Right kidney (tissue), 1 donor: ENCODE results near the gene INTS7.
"Not testable (repeated sequence)": the region's sequence is repeated elsewhere in the genome, so short reads cannot be mapped to it uniquely, and the experiment has no call there.

Source experiments
- DNase-seq: peaks from one replicate; pipeline ENCODE4 v3.0.0-alpha.2; 2016

Gene INTS7

DNA sequence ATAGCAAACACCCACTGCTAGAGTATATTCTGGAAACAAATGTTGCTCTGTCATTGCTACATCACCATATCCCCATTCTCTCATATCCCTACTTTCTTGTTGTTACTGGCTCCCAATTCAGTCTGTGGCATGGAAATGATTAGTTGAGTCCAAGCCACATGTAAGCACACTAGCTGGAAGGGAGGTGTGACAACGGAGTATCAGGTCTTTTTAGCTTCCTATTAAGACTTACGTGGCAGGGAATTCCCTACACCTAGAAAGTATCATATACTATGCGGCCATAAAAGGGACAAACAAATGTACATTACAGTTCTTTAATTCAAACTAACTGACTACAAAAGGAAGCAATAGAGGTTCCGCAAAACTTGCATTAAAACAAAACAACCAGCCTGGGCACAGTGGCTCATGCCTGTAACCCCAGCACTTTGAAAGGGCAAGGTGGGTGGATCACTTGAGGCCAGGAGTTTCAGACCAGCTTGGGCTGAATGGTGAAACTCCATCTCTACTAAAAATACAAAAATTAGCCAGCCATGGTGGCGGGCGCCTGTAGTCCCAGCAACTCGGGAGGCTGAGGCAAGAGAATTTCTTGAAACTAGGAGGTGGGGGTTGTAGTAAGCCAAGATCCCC, 48.6 kb downstream of the INTS7 start:
- DNase-seq, result no peak

GRCh38 chr1:211985556-211986264, 49.6 kb downstream of the INTS7 start:
- no peak for DNase-seq

GRCh38 chr1:211978596-211978995, 56.8 kb downstream of the INTS7 start:
- DNase-seq, result no peak

DNA sequence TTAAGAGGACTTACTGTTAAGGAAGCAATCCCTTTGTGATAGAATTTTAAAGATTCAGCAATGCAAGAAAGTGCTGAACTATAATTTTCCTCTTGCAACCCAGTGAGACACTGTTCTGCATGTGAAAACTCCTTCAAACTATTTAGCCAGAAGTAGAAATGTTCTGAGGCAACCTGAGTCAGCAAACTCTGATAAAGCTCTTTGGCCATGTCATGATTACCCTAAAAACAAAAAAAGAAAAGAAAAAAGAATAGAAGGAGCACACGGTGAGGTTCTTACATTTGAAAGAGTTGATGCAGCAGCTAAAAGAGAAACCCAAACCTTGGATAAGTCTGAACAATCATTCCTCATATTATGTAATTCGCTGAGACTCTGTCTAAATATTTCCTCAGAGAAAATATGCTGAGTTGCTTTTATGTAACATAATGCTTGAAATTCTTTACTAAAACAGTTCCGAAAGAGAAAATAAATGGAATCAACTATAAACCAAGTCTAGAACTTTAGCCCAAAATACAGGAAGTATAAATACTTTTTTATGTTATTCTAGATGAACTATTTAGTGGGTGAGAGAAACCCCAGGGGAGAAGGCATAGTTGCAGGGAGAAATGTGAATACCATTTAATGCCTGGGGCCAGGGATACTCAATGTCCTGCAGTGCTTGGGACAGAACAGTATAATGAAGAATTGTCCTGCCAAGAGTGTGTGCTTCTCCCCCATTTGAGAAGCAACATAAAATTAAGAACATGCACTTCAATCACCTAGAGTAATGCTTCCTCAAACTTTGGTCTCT, 60.0 kb downstream of the INTS7 start:
- DNase-seq, result no peak

DNA sequence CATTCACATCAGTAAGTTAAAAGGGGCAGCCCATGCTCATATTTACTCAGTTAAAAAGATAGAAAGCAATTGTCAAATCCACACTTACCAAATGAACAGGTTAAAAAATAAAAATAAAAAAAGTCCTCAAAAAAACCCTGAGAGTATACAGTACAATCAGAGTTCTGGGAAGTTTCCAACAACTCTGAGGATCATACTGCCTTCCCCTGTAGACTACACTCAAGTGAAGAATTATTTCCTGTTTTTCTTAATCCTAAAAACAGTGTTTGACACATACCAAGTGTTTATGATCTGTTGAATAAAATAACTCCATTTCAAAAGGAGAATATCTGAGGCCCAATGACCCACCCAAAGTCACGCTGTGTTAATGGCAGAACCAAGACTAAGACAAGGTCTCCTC, 61.8 kb downstream of the INTS7 start:
- DNase-seq, result no peak

DNA sequence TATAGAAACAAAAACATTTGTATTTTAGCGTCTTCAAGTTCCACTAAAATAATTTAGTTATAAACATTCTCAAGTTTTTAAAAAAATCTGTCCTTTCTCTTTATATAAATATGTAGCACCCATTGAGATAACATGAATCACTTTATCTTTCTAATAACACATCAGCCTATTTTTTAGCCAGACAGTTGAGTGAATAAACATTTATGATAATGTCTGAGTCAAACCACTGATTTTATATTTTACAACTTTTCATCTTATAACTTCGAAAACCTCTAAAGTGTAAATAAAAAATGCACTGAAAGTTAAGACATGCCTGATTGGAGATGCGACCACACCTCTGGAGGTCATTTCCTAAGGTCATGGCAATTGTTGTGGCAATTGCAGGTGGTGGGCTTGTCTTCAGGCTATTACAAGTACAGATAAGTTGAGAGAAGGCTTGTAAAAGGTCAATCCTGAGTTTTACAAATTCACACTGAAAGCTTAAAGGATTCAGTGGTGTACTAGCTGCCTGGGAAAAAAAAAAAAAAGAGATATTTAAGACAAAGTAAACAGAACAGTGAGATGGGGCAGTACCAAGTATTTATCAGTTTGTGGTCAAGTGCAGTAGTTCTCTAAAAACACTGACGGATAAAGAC, 67.0 kb downstream of the INTS7 start:
- no peak for DNase-seq

GRCh38 chr1:211967704-211968103, 67.7 kb downstream of the INTS7 start:
- DNase-seq, result no peak

DNA sequence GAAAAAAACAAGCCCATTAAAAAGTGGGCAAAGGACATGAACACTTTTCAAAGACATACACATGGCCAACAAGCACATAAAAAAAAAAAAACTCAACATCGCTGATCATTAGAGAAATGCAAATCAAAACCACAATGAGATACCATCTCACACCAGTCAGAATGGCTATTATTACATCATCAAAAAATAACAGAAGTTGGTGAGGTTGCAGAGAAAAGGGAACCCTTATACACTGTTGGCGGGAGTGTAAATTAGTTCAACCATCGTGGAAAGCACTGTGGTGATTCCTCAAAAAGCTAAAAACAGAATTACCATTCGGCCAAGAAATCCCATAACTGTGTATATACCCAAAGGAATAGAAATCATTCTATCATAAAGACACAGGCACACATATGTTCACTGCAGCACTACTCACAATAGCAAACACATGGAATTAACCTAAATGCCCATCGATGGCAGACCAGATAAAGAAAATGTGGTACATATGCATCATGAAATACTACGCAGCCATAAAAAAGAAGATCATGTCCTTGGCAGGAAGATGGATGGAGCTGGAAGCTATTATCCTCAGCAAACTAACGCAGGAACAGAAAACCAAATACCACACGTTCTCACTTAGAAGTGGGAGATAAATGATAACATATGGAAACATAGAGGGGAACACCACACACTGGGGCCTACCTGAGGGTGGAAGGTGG, 70.1 kb downstream of the INTS7 start:
- no peak for DNase-seq

- no peak for DNase-seq
Observed at GRCh38 chr1:211959680-211960079, 75.7 kb downstream of the INTS7 start.

GRCh38 chr1:211959221-211959620, 76.1 kb downstream of the INTS7 start:
- DNase-seq, result no peak

GRCh38 chr1:211954028-211954427, 81.3 kb downstream of the INTS7 start:
- DNase-seq, result not testable (repeated sequence)

- DNase-seq, result not testable (repeated sequence)
Observed at GRCh38 chr1:211953543-211953942, 81.8 kb downstream of the INTS7 start.

DNA sequence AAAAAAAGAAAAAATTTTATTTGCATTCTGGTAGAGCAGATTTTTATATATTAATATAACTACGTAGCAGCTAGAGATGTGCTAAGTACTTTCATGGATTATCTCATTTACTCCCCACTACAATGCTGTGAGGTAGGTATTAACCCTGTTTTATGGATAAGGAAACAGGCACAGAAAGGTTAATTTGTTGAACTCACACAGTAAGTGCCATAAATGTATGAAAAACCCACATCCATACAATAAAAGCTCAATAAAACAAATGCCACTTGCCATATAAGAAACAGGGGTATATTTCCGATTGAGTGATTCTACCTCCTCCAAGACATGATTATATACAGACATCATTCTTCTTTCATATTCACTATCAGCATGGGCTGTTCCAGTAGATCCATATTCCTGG, 83.1 kb downstream of the INTS7 start:
- DNase-seq, result no peak

- DNase-seq, result no peak
Observed at GRCh38 chr1:211951856-211952255, 83.5 kb downstream of the INTS7 start.

GRCh38 chr1:211948377-211948776, 87.0 kb downstream of the INTS7 start:
- DNase-seq, result no peak

GRCh38 chr1:211947396-211948295, 87.7 kb downstream of the INTS7 start:
- DNase-seq, result no peak

GRCh38 chr1:211944733-211945500, 90.4 kb downstream of the INTS7 start:
- DNase-seq, result no peak

DNA sequence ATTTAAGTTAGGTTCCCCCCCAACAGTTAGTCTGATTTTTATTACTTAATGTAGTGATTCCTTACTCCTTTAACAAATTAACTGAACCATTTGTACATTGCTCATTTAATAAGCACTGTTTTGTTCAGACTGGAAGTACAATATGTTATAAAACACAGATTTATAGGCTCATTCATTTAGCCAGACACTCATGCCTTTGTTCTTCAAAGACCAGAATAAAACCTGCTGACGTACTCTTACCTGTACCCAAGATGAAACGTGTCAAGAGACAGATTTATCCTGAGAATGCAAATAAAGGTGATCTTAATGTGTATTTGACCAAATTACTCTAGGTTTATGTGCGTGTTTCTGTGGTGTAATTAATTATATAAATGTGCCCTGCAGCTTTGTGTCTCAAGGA, 92.8 kb downstream of the INTS7 start:
- no peak for DNase-seq

DNA sequence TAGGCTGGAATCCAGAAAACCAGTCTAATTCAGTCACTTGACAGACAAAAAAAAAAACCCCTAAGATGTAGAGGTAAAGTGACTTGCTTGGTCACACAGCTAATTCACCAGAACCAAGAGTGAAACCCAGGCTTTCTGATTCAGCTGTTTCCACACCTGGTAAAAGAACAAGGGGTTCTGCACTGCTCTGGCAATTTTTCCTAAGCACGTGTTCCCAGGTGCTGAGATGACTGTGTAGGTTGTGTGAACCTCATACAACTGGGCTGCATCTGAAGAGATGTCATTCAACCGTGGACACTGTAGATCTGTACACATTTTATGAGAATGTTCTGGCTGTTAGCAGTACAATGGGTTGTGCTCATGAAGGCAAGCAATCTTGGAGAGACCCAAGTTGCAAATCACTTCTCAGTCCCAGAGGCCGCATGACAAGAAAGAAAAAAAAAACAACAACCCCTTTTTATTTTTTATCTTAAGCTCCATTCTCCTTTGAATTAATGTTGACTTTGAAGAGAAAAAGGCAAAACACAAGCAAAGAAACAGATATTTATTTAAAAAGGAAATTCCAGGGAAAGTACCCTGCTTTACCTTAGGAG, 95.4 kb downstream of the INTS7 start:
- no peak for DNase-seq

- DNase-seq, result no peak
Observed at GRCh38 chr1:211938561-211938997, 96.8 kb downstream of the INTS7 start.
